Effector CD4-positive, alpha-beta T cell (primary cell): ENCODE data around the gene CCNQ.

Experiments used
- DNase-seq: peaks from one replicate; pipeline ENCODE4 v3.0.0-alpha.2; 2020

The CCNQ gene

DNA sequence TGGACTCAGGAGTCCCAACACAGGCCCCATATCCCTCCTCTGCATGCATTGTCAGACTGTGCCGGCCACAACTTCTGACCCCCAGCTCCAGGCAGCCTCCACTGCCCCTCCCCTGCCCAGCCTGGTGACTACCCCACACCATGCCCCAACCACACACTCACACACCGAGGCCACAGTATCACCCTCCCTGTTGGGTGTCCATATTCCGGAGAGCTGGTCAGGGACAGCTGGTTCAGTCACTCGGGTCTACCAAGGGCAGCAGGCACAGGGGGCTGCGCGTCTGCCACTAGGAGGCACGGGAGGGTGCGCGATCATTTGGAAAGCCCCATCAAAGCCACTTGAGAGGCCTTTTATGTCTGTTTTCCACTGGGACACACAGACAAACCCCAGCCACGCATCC is 26.3 kb downstream of the CCNQ start:
- DNase-seq, result no peak

DNA sequence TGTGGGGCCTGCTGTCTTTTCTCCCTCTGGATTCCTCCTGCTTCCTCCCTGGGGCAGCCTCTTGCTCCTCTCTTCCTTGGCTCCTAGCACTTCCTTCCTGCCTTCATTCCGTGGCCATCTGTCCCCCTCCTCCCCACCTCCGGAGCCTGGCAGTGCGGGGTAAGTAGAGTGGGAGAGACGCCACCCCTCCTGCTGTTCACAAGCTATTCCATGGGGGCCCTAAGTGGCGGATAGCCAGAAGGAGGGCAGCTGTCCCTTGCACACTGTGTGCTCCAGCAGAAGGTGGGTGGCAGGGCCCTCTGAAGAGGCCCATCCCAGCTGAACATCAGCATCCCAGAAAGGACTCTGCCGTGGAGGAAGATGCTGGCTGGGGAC is 27.4 kb downstream of the CCNQ start:
- DNase-seq, result no peak

DNA sequence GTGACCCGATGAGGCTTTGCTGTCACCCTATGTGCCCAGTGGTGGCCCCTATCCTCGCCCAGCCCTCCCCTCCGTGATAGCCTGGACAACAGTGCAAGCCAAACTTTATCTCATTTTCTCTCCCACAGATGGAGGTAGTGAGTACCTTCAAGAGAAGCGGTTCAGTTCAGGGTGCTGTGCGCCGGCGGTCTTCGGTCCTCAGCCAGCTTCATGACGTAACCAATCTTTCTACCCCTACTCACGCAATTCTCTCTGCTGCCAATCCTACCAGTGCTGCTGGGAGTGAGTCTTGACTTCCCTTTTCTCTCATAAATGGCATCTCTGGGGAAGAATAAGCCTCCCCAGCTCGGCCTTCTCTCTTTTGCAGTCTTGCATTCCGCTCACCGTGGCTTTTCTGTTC is 29.5 kb downstream of the CCNQ start:
- no peak for DNase-seq

DNA sequence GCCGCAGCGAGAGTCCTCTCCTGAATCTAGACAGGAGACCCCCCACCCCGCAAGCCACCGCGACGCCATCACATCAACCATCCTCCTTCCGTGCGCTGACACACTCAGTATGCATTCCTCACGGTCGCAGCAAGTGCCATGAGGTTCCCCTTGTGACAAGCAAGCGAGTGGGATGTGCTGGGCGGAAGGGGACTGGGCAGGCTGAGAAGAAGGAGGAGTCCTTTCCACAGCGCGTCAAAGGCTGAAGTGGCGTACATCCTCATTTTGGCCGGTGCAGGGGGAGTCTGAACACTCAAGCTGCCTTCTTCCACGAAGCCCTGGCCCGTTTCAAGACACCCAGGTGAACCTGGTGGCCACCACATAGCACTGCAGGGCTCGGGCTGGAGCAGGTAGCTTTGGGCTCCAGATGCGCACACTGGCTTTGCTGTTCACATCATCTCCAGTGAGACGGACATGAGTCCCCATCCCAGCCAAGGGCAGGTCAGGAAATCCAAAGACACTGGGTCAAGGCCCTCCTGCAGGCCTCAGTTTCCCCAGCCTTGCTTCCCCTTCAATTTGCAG is 30.4 kb downstream of the CCNQ start:
- no peak for DNase-seq

DNA sequence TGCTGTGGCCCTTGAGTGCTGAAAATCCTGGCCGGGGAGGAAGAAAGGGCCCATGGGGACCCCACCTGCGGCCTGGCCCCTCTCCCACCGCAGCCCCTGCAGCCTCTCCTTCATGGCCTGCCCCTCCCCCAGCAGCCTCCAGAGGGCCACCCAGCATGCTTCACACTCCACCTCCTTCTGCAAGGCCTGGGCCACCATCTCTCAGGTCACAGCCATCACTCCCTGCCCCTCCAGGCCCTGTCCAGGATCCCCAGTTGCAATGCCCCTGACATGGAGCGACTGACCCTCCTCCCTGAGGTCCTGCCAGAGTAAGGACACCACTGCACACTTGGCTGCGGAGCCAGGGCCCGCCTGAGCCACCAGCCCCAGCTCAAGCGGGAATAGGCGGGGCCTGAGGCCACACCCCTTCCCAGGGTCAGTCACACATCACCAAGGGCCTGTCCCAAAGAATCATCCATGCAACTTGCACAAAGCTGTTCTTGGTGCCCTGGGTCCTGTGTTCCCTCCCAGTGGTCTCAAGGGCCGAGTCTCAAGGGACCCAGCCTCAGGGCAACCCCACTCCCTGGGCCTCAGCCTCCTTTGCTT is 32.9 kb downstream of the CCNQ start:
- DNase-seq, result no peak

DNA sequence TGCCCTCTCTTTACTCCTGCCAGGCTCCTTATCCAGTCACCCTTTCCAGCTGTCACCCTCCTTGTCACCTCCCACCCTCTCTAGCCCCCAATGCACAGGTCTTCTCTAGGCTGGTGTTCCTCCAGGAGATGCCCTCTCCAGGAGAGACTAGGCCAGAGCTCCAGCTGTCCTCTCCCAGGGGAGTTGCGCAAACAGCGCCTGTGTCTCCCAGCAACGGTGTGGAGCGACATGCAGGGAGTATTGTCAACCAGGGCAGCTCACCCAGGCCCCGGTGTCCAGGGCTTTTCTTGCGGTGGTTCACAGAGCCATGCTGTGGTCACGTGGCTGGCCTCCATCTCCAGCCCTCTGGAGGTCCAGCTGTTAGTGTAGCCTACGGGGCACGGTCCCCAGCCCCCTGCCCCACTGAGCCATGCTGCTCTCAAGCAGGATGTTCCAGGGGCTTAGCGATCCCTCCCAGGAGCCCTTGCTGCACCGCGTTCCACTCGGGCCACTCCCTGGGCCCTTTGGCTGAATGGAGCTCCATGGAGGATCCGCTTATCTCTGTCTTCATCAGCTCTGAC is 34.8 kb downstream of the CCNQ start:
- no peak for DNase-seq

DNA sequence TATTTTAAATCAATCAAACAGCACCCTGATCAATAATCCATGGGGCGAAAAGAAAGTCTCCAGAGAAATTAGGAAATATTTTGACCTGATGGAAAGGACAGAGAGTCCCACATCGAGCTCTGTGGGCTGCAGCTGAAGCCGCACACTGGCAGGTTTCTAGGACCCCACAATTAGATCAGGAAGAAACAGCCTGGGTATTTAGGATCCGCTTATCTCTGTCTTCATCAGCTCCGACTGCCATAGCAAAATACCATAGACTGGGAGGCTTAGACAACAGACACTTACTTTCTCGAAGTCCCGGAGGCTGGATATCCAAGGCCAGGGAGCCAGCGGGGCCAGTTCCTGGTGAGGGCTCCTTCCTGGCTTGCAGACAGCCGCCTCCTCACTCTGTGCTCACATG is 36.4 kb downstream of the CCNQ start:
- no peak for DNase-seq

DNA sequence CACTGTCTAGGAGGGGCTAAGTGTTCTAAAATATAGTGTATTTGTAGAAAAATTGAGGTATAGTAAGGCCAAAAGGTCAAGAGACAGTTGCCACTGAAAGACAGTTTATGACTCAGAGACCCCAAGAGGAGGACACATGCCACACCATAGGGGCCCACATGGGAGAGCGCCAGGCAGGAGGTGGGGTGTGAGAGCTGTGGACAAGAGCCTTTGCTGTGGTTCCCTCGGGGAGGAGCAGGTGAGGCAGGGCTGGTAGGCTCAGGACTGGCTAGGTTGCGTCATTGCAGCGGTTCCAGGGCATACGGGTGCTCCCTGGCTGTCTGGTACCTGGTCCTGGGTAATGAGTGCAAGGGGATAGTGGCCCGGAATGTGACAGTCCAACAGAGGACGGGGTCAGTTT is 37.6 kb downstream of the CCNQ start:
- DNase-seq, result no peak

DNA sequence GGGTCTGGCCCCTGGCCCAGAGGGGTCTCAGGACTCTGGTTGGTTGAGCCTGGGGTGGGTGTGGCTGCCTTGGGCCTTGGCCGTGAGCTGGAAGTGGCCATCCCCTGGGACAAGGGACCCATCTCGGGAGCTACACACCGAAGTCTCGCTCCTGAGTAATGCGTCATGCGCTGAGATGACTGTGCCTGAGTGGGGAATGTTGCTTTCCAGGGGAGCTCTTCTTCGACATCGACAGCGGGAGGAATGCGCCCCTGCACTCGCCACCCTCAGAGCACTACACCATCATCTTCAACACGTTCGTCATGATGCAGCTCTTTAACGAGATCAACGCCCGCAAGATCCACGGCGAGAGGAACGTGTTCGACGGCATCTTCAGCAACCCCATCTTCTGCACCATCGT is 38.5 kb downstream of the CCNQ start:
- DNase-seq, result no peak

DNA sequence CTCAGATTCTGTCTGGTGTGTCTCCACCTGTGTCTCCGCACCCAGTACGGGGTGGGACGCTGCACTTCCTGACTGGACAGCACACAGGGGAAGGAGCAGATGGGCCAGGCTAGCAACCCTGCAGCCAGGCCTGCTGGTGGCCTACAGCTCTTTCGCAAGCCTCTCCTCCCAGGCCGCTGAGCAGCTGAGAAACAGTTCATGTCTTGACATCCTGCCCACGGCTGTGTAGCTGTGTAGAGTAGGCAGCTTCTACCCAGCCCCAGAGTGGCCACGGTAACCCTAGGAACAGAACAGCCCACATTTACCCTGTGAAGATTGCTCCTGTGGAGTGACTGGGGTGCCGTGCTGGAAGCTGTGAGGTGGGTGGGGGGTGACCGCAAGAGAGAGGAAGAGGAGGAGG is 38.9 kb downstream of the CCNQ start:
- DNase-seq, result no peak

DNA sequence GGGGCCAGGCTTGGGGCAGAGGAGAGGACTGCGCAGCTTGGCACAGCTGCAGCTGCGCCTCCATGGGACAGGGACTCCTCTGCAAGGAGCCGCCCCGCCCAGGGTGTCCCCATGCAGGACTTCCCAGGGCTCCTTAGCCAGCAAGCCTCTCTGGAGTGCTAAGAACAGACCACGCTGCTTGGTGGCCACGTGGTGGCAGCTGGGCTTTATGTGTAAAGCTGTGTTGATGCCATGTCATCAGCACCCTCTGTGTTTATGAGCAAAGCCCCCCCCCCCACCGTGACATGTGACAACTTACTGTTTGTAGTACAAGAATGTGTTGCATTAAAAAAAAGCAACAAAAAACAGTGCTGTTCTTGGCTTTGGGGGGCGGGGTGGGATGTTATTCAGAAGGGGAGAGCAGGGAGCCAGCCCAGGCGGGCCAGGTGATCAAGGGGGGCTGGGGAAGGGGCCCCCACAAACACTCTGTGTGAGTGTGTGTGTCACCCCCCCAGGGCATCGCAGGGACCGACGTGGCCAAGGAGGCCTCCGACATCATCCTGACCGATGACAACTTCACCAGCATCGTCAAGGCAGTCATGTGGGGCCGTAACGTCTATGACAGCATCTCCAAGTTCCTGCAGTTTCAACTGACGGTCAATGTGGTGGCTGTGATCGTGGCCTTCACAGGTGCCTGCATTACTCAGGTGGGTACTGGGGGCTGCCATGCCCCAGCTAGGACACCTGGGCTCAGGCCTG is 41.2 kb downstream of the CCNQ start:
- DNase-seq, result no peak

DNA sequence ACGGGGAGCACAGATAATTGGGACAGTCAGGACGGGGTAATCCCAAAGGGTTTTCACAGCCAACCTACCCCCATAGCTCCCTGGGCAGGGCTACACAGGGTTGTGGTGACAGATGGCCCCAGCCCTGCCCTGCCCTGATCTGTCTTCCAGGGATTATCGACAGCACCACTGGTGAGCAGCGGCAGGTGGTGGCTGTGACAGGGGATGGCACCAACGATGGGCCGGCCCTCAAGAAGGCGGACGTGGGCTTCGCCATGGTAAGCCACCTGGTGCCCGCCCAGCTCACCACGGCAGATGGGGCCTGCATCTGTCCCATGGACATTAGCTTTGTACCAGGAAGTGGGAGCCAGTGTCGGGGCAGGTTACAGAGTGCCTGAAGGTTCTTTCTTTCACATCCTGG is 42.2 kb downstream of the CCNQ start:
- no peak for DNase-seq

DNA sequence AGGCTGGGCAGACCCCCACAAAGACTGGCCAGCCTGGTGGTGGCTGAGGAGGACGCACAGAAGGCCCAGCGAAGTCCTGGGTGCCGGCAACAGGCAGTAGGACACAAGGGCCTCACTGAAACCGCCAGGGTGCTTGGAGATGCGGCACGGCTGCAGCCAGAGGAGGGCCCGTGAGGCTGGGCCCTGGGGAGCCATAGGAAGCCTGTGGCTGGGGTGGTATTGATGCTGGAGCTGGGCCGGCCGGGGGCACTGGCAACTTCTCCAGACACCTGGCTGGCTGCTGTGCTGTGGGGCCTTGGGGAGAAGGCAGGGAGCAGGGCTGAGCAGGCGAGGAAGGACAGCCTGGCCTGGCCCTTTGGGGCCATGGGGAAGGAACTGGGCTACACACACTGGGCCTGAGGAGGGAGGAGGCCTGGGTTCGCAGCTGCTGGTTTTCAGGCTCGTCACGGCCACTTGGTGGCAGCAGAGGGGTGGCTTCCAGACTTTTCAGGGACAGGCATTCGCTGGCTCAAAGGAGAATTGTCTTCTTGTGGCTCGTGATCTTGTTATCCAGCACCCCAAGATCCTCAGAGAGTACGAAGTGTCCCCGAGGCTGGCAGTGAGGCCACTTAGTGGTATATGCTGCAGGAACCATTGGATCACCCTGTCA is 44.3 kb downstream of the CCNQ start:
- DNase-seq, result peak; percentile 45

DNA sequence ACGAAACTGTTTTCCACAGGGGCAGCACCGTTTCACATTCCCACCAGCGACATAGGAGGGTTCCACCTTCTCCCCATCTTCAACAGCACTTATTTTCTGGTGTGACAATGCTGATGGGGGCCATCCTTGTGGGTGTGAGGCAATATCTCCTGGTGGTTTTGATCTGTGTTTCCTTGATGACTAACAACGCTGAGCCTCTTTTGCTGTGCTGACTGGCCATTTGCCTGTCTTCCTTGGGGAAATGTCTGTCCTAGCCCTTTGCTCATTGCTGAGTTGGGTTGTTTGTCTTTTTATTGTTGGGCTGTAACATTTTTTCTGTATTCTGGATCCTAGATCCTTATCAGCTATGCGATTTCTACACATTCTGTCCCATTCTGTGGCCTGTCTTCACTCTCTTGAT is 47.8 kb downstream of the CCNQ start:
- DNase-seq, result no peak

DNA sequence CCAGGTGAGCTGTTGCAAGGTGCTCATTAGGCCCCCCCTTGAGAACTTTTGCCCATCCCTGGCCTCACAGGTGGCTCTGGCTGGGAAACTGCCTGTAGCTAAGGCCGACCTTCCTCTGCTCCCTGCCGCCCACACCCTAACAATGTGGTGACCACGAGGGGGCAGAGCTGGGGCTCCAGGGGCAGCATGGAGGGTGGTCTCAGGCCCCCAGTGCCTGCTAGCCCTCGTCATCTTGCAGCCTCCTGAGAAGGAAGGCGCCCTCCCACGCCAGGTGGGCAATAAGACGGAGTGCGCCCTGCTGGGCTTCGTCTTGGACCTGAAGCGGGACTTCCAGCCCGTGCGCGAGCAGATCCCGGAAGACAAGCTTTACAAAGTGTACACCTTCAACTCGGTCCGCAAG is 49.1 kb downstream of the CCNQ start:
- no peak for DNase-seq

DNA sequence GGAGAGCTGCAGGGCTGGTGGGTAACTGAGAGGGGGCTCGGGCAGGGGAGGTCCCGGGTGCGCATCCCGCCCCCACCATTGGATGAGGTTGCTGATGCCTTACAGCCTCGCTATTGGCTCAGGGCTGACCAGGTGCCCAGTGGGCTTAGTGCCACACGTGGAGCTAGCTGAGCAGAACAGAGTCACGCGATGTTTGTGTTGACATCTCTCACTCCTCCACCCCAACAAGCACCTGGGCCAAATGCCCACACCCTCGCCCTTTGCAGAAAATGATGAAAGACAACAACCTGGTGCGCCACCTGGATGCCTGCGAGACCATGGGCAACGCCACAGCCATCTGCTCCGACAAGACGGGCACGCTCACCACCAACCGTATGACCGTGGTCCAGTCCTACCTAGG is 49.7 kb downstream of the CCNQ start:
- DNase-seq, result no peak

DNA sequence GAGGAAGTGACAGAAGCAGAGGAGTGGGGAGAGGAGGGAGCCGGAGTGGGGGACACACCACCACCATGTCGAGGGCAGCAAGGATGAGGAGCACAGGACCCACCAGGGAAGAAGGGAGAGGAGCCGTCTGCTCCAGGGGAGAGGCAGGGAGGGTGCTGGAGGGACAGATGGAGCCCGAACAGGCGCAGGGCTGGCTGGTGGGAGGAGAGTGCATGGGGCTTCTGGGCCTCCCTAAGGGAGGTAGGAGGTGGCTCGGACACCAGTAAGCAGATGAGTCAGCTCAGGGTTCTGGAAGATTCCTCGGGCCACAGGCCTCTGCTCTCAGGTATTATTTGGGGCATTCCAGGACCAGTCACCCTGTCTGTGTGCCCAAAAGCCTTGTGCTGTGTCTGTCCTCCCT is 51.7 kb downstream of the CCNQ start:
- DNase-seq, result no peak

DNA sequence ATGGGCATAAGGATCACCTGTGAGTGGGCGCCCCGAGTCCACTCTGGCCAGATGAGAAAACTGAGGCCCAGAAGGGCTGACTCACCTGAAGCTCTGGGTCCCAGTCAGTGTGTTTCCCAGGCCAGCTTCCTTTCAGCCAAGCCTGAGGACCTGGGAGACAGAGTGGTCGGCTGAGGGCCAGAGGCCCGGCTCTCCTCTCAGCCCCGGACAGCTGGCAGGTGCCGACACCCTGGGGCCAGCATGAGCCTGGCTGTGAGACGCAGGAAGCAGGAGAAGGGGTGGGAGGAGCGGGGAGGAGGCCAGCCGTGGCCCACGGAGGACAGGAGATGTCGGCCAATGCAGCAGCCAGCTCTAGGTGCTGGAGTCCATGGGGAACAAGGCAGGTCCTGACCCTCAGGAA is 52.6 kb downstream of the CCNQ start:
- DNase-seq, result no peak

DNA sequence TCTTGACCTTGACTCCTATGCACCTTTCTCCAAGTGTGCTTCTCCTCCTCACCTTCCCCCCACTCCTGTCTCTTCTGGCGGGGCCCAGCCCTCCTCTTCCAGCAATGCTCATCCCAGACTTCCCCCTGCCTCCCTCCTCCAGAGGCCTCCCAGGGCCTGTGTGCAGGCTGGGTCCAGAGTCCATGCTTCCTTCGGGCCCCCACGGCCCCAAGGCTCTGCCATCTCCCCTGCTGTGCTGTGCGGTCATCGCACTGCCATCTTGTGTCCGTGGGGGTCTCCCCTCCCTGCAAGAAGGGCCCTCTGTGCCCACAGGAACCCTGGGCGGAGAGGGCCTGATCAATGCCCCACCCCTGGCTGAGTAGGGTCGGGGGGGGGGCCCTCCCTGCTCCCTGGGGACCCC is 54.2 kb downstream of the CCNQ start:
- no peak for DNase-seq

DNA sequence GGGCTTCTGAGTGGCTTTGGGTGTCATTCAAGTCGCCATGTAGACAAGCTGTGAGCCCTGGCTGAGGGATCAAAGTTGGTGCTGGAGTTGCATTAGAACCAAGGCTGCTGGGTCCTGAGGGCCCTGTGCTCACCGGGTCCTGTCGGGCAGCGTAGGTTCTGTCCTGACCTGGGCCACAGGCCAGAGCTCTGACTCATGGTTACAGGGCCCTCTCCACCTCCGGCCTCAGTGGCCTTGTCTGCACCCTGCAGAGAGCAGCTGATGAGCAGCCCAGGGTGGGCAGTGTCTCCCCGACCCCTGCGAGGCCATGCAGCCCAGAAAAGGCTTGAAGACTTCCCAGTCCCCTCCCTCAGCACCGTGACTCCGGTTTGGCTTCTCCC is 59.0 kb downstream of the CCNQ start:
- DNase-seq, result no peak

DNA sequence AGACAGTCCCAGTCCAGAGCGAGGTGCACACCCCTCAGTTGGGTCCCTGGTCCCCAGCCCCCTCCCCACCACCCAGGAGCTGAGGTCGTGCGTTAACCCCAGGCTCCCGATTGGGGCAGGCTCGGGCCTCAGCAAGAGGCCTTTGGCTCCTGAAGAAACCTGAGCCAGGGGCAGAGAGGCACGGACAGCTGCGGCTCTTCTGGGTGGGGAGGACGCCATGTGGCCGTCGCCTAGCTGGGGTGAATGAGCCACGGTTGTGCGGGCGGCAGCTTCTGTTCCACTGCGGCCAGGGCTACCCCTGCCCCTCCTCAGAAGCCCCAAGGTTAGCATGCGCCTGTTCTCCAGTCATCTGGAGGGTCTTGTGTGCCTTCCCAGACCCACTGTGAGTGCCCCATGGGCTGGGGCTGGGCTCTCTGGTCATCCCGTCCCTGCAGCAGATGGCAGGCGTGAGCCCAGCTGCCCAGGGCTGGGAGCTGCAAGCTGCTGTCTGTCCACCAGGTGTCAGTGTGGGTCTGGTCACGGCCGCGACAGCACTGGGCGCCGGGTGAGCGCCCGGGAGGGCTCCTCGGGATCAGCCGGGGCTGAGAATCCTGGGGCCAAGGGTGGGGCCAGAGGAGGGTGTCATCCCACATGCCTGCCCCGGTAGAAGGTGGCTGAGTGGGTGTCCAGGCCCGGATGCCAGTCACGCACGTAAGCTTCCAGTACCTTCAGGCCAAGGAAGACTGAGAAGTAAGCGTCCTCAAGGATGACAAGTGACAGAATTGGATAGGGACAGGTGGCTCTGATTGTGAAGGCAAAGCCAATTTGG is 59.6 kb downstream of the CCNQ start:
- DNase-seq, result peak; percentile 43

DNA sequence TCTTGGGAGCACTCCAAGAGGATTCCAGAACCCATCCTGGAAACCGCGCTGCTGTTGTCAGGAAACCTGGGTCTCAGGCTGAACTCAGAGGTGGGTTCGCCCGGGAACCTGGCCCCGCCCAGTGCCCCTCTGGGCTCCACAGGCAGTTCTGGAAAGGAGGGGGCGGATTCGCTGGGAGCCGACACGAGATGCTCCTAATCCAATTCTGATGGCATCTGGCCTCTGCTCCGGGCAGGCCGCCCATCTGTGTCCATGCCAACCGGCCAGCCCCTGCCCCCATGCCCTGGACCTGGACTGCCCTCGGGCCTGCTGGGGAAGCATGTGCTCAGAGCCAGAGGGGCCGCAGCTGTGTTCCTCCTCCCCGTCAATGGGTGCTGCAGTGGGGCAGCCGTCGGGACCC is 60.5 kb downstream of the CCNQ start:
- no peak for DNase-seq
